Thyroid gland (tissue), 4 donors: Measurements from ENCODE around the gene MALT1. TPM values are rescaled to one million over a fixed set of nuclear protein-coding genes. Genes with fewer than 3 reads are reported as not detected.

Experiments
- DNase-seq, 2 donors: peaks; one replicate each; pipeline ENCODE4 v3.0.0-alpha.2; 2019
- H3K27ac ChIP-seq, 3 donors: fragments of 200-600 bp; sonication (generic); 1 replicate in 2 of 3; 2 replicates in 1 of 3; pipeline ENCODE4 v1.5.1; 2016 to 2019; ENCODE audit warnings: mild to moderate bottlenecking in 1 of 3, moderate library complexity in 1 of 3
- H3K27me3 ChIP-seq: fragments of 200-600 bp; sonication (generic); one replicate; pipeline ENCODE4 v1.5.1; 2019
- H3K36me3 ChIP-seq, 2 donors: fragments of 200-600 bp; sonication (generic); one replicate each; pipeline ENCODE4 v1.5.1; 2016 to 2019
- H3K4me1 ChIP-seq, 2 donors: fragments of 200-600 bp; sonication (generic); one replicate each; pipeline ENCODE4 v1.5.1; 2017 to 2019
- H3K4me3 ChIP-seq, 3 donors: fragments of 200-600 bp; sonication (generic); replicated peaks in 1 of 3; 1 replicate in 2 of 3; 2 replicates in 1 of 3; pipeline ENCODE4 v1.5.1; 2016; ENCODE audit warnings: mild to moderate bottlenecking in 1 of 3
- H3K9me3 ChIP-seq: fragments of 200-600 bp; sonication (generic); one replicate; pipeline ENCODE4 v1.5.1; 2017
- CTCF ChIP-seq, 6 experiments: fragments of 200-600 bp in 3 of 6; fragments of 450-650 bp in 3 of 6; sonication (generic) in 3 of 6; IDR thresholded peaks; one replicate each; pipeline ENCODE4 v1.5.1; 2016 to 2019; ENCODE audit warnings: antibody characterized with exemption in 6 of 6, mild to moderate bottlenecking in 2 of 6, inconsistent platforms in 1 of 6, moderate library complexity in 1 of 6
- POLR2A ChIP-seq, 2 donors: fragments of 450-650 bp; IDR thresholded peaks; one replicate each; pipeline ENCODE4 v1.6.1; 2017; ENCODE audit warnings: antibody characterized with exemption in 2 of 2, mild to moderate bottlenecking in 2 of 2, moderate library complexity in 1 of 2
- WGBS, 2 donors: methylation state at CpG; one replicate each; pipeline ENCODE4 v1.1.5; 2017; 5-methylcytosine and 5-hydroxymethylcytosine counted together
- intact Hi-C: fragments of 100-400 bp; cut with DNase I; formaldehyde crosslinking; loops from one replicate; pipeline ENCODE4 v1.15.1; 2023
- total RNA-seq, 4 donors: library from RNA; depleted of rRNA; stranded (reverse); fragments of >200 nt; gene quantifications; one replicate each; pipeline ENCODE4 v1.2.3, GENCODE V29; 2016

Gene MALT1
- total RNA-seq, 4 donors from 2014 or later, result 26.3 to 42.1 (median 30.2) TPM

GRCh38 chr18:58728719-58729118 is 57.5 kb downstream of the MALT1 start:
- 79 to 98% methylated on average over 3 of the region's 3 CpGs for WGBS, 2 donors
- H3K4me3 ChIP-seq, result no peak overlapping the region
- intact Hi-C loops, result no loop called here
- DNase-seq, result no peak
- no peak for TF ChIP-seq POLR2A (IDR thresholded peaks at IDR 0.05)
- no peak for TF ChIP-seq CTCF (IDR thresholded peaks at IDR 0.05)
- no peaks in the 10 kb centered on the region for H3K36me3 ChIP-seq
- H3K9me3 ChIP-seq, result no peaks in the 10 kb centered on the region
- H3K4me1 ChIP-seq, result no peaks in the 10 kb centered on the region
- no peak overlapping the region for H3K27ac ChIP-seq
- no peaks in the 10 kb centered on the region for H3K27me3 ChIP-seq

GRCh38 chr18:58730618-58731017 is 59.4 kb downstream of the MALT1 start:
- H3K4me1 ChIP-seq, result no peaks in the 10 kb centered on the region
- intact Hi-C loops, result no loop called here
- no peak overlapping the region for H3K27ac ChIP-seq
- DNase-seq, result no peak
- no peaks in the 10 kb centered on the region for H3K9me3 ChIP-seq
- H3K36me3 ChIP-seq, result peaks cover 9 to 14% of the 10 kb centered on the region in 2 donors
- no peaks in the 10 kb centered on the region for H3K27me3 ChIP-seq
- no peak overlapping the region for H3K4me3 ChIP-seq
- TF ChIP-seq POLR2A (IDR thresholded peaks at IDR 0.05), result no peak
- TF ChIP-seq CTCF (IDR thresholded peaks at IDR 0.05), result no peak
- WGBS, 2 donors, result 92 to 97% methylated on average over 2 of the region's 2 CpGs

GRCh38 chr18:58732471-58732870 is 61.2 kb downstream of the MALT1 start:
- no peak for TF ChIP-seq CTCF (IDR thresholded peaks at IDR 0.05)
- no peak for TF ChIP-seq POLR2A (IDR thresholded peaks at IDR 0.05)
- Histone ChIP-seq H3K4me1 (no peaks in the 10 kb centered on the region), H3K27ac (no peak overlapping the region), H3K27me3 (no peaks in the 10 kb centered on the region), H3K4me3 (no peak overlapping the region), H3K9me3 (no peaks in the 10 kb centered on the region), H3K36me3 (peaks cover 12 to 16% of the 10 kb centered on the region in 2 donors)
- DNase-seq, result no peak
- intact Hi-C loops, result no loop called here
- WGBS, 2 donors, result 80 to 86% methylated on average over 2 of the region's 2 CpGs

- TF ChIP-seq POLR2A (IDR thresholded peaks at IDR 0.05) (no peak), CTCF (IDR thresholded peaks at IDR 0.05) (no peak)
- H3K9me3 ChIP-seq, result no peaks in the 10 kb centered on the region
- WGBS, 2 donors, result 96 to 97% methylated on average over 1 of the region's 1 CpG
- peaks cover 12 to 16% of the 10 kb centered on the region in 2 donors for H3K36me3 ChIP-seq
- H3K27ac ChIP-seq, result no peak overlapping the region
- no peaks in the 10 kb centered on the region for H3K27me3 ChIP-seq
- no peak for DNase-seq
- intact Hi-C loops, result no loop called here
- no peaks in the 10 kb centered on the region for H3K4me1 ChIP-seq
- no peak overlapping the region for H3K4me3 ChIP-seq
These were observed 62.6 kb downstream of the MALT1 start for GRCh38 chr18:58733866-58734265.

- Histone ChIP-seq H3K36me3 (peaks cover 12 to 16% of the 10 kb centered on the region in 2 donors), H3K27ac (no peak overlapping the region), H3K9me3 (no peaks in the 10 kb centered on the region), H3K4me3 (no peak overlapping the region), H3K4me1 (no peaks in the 10 kb centered on the region), H3K27me3 (no peaks in the 10 kb centered on the region)
- 94 to 98% methylated on average over 3 of the region's 3 CpGs for WGBS, 2 donors
- intact Hi-C loops, result no loop called here
- TF ChIP-seq CTCF (IDR thresholded peaks at IDR 0.05) (no peak), POLR2A (IDR thresholded peaks at IDR 0.05) (no peak)
- no peak for DNase-seq
These were observed 67.1 kb downstream of the MALT1 start for GRCh38 chr18:58738322-58738721.
